HuH-7 (cell line): Measurements from ENCODE around the gene SLC43A2.
A peak's percentile ranks its signal among the peaks of the same experiment; 100 is the strongest.
"Not testable (repeated sequence)": the region's sequence is repeated elsewhere in the genome, so short reads cannot be mapped to it uniquely, and the experiment has no call there.

Experiments
- DNase-seq: peaks from one replicate; pipeline ENCODE4 v3.0.0; 2011; ENCODE audit warnings: low spot score

The SLC43A2 gene

GRCh38 chr17:1590029-1590746 lies 38.4 kb downstream of the SLC43A2 start:
- peak; percentile 92 for DNase-seq

DNA sequence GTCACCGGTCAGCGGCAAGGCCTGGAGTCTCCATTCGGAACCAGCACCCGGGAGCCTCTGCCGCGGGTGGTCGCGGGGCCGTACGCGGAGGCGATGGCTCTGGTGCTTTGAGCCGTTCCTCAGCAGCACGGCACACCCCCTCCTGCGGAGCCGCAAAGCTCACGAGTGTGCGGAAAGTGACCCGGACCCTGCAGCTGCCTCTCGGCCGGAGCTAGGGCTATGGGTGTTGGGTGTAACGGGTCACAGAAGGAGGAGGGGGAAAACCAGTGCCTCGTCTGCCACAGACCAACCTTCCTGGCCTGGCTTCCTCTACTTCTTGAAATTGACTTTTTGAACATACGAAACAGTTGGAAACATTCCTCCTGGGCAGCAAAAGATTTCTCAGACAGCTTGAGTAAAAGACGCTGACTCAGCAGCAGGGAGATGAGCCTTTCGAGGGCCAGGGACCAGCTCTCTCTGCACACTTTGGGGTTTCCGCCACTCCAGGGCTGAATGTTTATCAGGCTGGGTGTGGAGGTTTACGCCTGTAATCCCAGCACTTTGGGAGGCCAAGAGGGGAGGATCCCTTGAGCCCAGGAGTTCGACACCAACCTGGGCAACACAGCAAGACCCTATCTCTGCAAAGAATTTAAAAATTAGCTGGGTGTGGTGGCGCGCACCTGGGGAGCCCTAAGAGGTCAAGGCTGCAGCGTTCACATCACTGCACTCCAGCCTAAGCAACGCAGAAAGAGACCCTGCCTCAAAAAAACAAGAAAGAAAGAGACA lies 39.6 kb downstream of the SLC43A2 start:
- DNase-seq = no peak

DNA sequence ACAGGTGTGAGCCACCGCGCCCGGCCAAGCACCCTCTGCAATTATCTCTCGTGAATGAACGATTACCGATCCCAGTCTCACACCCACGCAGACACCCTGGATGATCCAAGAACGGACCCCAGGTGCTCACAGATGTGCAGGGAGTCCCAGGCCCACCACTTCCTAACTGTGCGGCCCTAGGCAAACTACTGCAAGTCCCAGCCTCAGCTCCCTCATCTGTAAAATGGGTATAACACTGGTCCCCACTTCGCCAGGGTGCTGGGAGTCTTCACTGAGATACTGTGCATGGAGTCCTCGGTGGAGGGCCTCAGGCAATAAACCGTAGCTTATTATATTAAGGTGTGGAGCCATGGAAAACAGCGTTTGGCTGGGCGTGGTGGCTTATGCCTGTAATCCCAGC lies 44.5 kb downstream of the SLC43A2 start:
- no peak for DNase-seq

DNA sequence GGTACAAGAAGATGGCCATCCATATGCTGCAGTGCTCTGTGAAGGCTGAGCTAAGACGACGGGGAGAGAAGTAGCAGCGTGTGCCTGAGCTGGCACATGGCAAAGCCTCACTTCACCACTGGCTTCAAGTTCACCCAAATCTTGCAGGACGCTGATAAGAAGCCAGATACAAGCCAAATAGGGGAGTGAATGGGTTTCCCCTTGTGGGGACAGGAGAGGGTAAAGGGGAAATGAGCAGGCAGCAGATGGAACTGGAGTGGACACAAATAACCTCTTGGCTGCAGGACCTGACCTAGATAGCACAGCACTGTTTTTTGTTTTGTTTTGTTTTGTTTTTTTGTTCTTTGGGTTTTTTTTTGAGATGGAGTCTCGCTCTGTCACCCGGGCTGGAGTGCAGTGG lies 45.1 kb downstream of the SLC43A2 start:
- DNase-seq = no peak

DNA sequence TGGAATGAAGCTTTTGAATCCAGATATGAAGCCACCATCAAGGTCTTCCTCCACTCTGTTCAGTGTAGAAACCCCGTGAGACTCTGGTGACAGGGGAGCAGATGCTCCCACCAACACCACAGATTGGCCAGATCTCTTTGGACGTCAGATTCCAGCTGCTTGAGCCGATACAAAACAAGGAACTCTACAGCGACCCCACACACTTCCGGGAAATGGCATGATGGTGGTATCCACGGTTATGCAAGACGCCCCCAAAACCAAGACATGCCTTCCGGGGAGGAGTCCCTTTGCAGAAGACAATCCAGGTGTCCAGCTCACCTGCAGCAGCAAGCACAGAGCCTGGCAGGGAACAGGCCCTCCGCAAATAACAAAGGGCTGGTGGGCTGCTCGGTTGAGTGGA lies 46.3 kb downstream of the SLC43A2 start:
- no peak for DNase-seq

- DNase-seq = no peak
Measured at GRCh38 chr17:1580979-1581676, 47.5 kb downstream of the SLC43A2 start.

GRCh38 chr17:1578029-1578428 lies 50.6 kb downstream of the SLC43A2 start:
- DNase-seq = no peak

GRCh38 chr17:1577583-1578013 lies 51.0 kb downstream of the SLC43A2 start:
- DNase-seq = no peak

- peak; percentile 62 for DNase-seq
Measured at GRCh38 chr17:1577182-1577581, 51.5 kb downstream of the SLC43A2 start.

DNA sequence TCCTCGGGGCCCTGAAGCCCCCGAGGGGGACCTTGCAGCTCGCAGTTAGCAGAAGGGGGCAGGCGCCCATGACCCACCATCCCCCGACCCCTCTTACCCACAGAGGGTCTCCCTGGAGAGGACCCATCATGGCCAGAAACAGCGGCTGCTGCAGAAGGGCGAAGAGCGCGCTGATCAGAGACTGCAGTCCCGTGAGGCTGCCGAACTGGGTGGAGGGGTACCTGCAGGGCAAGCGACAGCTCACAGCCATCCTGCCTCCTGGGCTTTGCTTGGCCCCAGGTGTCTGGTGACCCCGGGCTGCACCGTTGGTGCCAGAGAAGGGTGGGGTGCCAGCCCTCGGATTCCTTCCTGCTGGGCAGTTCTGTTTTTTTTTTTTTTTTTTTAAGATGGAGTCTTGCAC lies 52.1 kb downstream of the SLC43A2 start:
- no peak for DNase-seq

DNA sequence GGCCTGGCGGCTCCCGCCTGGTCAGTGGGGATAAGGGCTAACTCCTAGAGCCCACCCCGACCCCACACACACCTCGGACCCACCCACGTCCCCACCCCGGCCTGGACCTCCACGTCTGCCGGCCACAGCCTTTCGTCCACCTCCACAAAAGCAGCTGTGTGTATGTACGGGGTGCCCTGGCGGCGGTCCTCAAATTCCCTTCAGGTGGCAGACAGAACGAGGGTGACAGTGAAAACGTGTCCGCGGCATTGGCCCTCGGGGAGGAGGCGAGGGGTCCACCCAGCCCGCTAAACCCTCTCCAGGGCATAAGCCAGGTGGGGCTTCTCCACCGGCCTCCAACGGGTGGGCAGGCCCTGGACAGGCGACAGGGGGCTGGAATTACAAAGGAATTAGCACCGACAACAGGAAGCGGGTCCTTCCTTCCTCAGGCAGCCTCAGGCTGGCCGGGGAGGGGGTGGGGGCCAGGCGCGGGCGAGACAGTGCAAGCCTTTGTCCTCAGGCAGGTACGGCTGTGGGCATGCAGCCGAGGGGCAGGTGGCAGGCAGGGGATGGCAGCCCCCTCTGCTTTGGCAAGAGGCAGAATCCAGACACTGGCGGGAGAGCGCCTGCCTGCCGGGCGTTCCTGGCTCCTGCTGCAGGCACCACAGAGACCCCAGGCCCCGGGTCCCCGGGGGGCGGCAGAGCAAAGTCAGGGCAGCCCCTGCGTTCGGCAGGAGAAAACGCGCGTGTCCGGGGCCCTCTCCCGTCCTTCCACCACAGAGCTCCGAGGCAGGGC lies 53.8 kb downstream of the SLC43A2 start:
- no peak for DNase-seq

- DNase-seq = peak; percentile 91
Measured at GRCh38 chr17:1573932-1574696, 54.5 kb downstream of the SLC43A2 start.

- DNase-seq = not testable (repeated sequence)
Measured at GRCh38 chr17:1572646-1573045, 56.0 kb downstream of the SLC43A2 start.

DNA sequence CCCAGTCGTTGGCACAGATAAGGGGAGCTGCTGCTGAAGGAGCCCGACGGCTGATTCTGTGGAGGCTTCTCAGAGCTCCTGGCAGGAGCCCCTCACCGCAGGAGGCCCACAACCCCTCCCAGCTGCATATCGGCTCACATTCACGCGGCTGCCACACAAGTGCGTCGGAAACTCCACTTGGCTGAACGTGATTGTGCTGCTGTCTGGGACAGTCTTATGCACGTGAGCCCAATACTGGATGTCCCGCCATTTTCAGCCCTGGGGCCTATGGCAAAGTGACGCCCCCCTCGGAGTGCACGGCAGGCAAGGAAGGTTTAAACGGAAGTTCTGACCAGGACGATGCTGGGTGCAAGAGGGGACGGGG lies 57.3 kb downstream of the SLC43A2 start:
- no peak for DNase-seq

DNA sequence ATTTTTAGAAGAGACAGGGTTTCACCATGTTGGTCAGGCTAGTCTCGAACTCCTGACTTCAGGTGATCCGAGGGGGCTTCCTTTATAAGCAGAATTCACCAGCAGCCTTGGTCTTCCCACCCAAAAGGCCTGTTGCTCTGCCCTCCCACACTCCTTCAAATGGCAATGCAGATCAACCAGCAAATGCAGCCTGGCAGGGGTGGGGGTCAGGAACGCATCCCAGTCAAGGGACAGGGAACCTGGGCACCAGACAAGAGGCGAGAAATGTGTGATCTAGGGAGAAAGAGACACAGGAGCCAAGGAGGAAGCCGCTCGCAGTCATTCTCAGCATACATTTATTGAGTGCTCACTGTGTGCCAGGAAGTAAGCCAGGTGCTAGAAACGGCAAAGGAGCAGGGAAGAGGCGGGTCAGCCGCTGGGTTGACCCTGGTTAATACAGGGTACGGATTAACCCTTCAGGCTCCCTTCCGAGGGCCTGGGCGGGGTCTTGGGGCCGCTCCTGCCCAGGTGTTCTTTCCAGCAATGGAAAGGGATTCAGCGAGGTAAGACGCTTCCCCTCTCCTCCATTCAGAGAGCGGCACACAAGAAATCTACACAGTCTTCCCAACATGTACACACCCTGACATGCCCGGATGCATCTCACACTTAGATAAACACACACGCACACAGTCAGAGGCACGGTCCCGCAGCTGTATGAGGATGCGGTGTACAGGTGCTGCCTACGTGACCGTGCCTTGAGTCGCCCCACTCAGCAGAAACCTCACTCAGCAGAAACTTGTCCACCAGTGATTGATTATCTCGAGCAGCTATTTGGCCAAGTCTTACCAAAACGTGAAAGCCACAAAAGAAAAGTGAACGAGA lies 59.5 kb downstream of the SLC43A2 start:
- no peak for DNase-seq

DNA sequence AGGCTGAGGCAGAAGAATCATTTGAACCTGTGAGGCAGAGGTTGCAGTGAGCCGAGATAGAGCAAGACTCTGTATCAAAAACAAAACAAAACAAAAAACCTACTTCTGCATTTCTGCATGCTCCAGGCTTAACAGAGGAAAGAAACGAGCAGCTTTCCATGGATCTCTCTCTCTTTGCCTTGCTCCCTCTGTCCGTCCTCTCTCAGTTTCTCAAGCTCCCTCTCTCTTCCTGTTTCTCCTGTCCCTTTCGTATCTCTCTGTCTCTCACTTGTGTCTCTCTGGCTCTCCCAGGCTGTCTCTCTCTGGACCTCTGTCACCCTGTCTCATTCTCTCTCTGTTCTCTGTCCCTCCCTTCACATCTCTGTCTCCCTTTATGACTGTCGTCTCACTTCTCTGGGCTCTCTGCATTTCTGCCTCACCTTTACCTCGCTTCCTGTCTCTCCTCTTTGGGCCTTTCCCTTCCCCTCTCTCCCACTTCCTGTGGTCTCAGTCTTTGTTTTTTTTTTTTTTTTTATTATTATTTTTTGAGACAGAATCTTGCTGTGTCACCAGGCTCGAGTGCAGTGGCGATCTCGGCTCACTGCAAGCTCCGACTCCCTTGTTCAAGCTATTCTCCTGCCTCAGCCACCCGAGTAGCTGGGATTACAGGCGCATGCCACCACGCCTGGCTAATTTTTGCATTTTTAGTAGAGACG lies 62.0 kb downstream of the SLC43A2 start:
- DNase-seq = no peak

DNA sequence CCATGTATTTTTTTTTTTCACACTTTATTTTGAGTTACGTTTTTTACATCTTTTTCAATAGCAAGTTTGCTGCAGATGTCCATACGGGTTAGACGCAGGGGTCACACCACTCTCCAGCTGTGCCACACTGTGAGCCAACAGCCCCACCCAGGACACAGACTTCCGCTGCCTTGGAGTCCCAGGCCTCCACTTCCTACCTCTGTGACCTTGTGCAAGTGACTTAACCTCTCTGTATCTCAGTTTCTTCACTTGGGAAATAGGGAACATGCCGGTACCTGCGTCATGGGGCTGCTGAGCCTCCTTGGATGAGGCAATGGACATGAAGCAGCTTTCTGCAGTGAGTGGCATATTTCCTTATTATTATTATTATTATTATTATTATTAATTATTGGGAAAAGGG lies 62.8 kb downstream of the SLC43A2 start:
- no peak for DNase-seq

GRCh38 chr17:1563786-1564613 lies 64.6 kb downstream of the SLC43A2 start:
- DNase-seq = peak; percentile 34

GRCh38 chr17:1563471-1563785 lies 65.2 kb downstream of the SLC43A2 start:
- not testable (repeated sequence) for DNase-seq
